ENCODE data around the gene ZNF319.

The ZNF319 gene

DNA sequence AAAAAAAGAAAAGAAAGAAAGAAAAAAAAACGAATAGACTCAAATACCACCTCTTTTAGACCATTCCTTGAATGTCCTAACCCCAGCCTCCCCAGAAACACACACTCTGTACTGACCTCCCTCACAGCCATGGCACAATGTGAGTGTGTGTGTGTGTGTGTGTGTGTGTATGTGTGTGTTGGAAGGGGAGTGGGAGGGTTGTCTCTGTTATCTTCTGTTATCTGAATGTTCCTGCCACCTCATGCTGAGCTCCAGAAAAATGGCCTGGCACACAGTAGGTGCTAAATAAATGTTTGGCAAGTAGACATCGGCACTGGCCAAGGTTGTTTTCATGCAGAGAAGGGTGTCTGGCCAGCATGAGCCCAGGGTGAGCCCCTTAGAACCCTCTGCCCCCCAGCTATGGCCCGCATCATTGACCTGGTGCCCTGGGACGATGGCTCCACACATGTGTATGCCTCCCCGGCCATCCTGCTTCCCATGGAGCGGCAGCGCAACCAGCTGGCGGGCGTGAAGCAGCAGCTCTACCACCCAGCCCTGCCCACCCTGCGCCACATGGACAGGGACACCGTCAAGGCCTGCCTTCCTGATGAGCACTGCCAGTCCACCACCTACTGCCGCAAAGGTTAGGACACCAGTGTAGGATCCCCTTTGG, 22.9 kb downstream of the ZNF319 start:
- DNase-seq (ENCODE audit: low read depth) = no peak

DNA sequence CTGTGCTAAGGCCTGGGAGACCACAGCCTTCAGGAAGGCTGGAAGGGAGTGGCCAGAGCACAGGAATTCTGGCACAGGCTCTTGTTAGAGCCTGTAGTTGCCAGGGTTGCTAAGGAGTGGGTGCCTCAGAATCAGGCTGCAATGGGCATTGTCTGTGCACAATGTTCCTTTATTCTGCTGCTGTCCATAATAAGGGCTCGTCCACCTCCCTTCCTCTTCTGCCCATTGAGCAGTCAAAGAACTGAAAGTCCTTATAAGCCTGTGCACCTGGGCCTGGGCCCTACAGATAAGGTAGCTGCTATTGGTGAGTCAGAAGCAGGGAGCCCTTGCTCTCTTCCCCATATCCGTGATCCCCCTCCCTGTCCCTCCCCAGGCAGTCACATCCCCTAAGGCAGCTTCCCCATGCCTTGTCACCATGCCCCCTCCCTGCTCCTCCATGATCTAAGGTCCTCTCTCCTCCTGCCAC, 24.1 kb downstream of the ZNF319 start:
- no peak for DNase-seq (ENCODE audit: low read depth)

DNA sequence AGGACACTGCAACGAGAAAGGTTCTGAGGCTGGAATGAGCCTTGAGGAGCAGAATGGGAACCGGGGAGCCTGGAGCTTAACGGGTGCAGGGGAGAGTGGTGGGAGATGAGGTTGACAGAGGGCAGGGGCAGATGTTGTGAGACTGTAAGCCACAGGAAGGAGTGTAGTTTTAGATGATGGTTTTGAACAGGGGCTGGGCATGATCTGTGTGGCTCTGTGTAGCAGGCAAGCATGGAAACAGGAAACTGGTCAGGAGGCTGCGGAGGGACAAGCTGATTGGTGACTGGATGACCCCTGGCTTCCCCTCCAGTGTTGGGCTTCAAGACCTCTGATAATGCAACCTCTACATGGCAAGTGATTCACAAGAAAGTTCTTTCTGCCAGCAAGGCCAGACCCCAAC, 28.2 kb downstream of the ZNF319 start:
- DNase-seq (ENCODE audit: low read depth) = no peak

DNA sequence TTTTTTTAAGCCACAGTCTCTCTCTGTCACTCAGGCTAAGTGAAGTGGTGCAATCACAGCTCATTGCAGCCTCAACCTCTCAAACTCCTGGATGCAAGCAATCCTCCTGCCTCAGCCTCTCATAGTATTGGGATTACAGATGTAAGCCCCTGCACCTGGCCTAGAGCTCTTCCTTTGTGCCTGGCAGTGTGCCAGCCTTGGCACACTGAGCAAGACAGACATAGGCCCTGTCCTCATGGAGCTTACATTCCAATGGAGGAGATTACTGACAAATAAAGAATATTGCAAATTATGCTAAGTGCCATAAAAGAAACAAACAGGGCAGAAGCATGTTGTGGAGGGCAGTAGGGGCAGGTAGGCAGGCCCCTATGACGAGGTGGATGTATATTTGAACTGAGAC, 28.6 kb downstream of the ZNF319 start:
- DNase-seq (ENCODE audit: low read depth) = no peak

DNA sequence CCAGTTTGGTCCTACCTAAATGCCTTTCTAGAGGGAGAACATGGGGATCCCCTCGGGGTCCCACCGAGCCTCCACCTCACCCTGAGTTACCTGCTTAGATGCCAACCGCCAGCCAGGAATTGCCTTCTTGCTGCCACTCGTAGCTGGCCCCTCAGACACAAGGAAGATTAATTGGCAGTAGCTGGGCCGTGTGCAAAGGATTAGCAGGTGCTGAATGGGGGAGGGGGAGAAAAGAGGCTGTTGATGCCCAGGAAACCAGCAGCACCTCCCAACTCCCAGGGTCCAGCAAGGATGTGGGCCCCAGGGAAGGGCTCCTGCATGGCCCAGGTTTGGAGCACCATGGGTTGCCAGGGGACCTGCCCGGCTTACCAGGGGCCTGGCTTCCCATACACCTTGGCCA, 29.5 kb downstream of the ZNF319 start, which contains the start of gene CNGB1:
TSS of gene CNGB1 (minus strand) at position 159 of the 400 bp plus-strand sequence. CDS start 3,842 bp downstream, outside the sequence.
- DNase-seq (ENCODE audit: low read depth) = no peak

DNA sequence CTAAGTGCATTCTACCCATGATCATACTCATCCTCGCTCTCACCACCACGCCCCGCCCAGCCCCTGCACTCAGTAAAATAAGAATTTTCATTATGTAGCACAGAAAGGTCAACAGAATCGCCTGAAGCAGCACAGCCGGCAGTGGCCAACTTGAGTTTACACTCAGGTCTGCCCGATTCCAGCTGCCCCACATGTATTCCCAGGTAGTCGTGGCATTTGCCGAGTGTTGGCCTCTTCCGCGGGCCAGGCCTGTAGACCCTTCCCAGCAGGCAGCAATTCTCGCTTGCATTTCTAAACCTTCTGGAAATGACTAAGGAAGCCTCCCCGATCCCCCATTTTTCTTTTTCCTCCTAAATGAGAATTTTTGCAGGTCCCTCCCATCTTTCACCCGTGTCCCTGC, 30.2 kb downstream of the ZNF319 start:
- no peak for DNase-seq (ENCODE audit: low read depth)

DNA sequence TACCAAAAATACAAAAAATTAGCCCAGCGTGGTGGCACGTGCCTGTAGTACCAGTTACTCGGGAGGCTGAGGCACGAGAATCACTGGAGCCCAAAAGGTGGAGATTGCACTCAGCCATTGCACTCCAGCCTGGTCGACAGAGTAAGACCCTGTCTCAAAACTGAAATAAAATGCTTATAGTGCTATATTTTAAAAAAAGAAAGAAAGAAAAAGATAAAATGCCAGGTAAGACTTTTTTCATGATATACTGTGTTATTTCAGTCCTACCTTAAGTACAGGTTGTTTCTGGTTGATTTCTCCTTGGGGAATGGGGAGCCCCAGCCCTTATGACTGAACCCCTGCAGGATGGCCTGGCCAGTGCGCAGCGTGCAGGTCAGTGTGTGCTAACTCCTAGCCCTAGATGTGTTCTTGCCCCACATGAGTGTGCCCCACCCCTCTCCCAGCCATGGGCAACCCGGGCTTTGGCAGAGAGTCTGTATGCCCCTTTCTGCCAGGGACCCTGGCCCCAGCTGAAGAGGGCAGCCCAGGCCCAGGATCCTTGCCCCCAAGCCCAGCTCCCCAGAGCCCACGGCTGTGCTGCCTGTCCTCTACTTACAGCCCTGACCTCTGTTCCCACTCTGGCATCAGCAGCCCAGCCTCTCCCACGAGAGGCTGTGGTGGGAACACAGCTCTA, 30.9 kb downstream of the ZNF319 start:
- DNase-seq (ENCODE audit: low read depth) = no peak

DNA sequence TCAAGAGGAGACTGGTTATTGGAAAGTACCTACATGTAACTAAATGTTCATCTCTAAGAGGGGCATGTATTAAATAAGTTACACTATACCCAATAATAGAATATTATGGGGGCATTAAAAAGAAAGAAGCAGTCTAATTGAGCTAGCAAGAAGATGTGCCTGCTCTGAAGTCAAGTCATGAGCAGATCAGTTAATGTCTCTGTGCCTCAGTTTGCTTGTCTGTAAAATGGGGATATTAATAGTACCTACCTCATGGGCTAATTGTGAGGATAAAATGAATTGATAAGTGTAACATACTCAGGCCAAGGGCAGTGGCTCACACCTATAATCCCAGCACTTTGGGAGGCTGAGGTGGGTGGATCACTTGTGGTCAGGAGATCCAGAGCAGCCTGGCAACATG, 32.6 kb downstream of the ZNF319 start:
- no peak for DNase-seq (ENCODE audit: low read depth)

DNA sequence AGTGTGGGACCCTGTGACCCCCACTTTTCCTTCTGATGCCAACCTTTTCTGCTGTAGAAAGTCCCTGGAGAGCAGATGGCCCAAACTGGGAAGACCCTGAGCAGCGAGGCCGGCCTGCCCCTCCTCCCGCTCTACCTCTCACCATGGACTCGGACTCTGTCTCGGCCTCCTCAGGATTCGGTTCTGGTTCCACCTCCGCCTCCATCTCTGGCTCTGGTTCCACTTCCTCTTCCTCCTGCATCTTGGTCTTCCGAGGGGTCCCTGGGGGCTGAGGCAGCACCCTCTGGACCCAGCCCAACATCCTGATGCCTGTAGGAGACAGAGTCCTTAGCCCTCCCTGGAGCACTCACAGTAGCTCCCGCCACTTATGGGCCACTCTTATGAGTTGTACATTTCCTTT, 33.5 kb downstream of the ZNF319 start:
- DNase-seq (ENCODE audit: low read depth) = no peak

DNA sequence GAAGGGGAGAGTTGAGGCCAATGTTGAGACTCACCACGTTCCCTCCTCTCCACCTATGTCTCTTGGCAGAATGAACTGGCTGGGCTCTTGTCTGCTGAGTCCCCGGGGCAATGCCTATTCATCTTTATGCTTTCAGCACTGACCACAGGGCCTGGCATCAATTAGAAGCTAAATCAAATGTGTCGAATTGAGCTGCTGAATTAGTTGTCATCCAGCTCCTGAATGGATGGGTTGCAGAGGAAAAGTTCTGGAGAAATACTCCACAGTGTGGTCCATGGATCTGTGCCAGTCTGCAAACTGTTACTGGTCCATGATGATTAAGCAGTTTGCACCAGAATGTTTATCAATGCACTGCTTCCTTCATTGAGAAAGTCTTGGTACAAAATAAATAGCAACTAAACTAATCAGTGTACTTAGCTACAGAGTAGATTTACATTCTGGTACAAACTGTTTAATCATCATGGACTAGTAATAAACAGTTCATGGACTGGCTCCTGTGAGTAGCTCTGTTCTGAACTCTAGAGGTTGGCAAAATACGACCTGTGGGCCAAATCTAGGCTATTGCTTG, 34.2 kb downstream of the ZNF319 start:
- no peak for DNase-seq (ENCODE audit: low read depth)

DNA sequence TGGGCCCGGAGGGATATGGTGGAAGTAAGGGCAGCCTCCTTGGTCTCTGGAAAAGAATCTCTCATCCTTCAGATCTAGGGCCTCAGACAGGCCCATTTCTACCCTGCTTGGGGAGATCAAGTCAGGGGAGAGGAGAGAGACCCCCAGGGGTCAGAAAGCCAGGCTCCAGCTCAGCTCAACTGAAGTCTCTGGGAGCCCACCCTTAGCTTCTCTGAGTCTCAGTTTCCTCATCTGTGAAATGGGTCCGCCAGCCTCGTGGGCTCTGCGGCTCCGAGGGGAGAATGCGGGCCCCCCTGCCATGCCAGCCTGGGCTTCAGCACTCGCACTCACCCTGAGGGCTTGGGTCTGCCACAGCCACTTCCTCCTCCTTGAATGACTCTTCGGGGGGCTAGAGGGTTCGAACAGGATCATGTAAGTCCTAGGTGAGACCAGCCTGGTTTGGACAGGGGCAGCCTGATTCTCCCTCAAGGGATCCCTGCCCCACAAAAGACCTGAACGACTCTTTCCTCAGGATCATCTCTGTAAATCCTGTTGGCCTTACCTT, 36.2 kb downstream of the ZNF319 start:
- DNase-seq (ENCODE audit: low read depth) = no peak

DNA sequence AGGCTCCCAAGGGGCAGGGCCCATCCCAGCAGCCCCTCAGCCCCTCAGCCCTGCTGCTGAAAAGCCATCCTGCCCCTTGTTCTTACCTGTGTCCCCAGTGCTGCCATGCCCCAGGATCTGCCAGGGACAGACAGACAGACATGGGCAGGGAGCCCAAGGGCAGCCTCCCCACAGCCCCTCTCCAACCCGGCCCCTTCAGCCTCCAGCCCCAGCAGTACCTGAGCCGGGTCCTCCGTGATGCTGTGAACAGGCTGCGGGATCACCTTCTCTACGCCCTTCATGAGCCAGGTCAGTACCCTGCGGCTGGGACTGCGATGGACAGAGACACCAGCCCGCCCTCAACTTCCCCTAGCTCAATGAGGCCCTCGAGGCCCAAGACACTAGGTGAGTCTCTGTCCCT, 37.7 kb downstream of the ZNF319 start:
- DNase-seq (ENCODE audit: low read depth) = no peak

DNA sequence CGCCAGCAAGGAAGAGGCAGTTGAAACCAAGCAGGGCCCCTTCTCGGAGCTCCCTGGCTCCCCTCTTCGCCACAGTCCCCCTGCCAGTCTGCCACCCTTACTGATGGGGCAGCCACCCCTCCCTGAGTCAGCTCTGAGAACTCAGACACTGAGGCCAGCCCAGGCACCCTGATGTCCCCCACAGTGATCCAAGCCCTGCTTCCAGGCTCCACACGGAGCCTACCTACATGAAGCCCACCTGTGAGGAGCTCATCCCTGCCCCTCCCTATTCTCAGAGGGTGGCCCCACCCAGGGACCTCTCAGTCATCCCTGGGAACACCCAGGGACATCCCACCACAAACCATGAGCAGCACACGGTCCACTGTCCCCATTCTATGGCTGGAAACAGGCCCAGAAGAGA, 38.4 kb downstream of the ZNF319 start:
- no peak for DNase-seq (ENCODE audit: low read depth)

DNA sequence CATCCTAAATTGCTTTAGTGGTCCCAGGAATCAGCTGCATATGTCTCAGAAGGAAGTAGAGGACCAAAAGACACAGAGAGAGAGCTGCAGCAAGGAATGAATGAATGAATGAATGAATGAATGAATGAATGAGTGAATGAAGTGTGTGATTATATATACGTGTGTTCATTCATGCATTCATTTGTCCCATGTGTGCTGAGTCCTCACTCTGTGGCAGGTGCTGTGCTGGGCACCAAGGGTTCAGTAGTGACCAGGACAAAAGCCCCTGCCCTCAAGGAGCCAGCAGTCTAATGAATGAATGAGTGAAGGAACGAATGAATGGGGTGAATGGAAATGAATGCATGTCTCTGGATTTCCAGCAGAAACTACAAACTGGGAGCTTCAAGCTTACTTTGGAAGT, 38.9 kb downstream of the ZNF319 start:
- DNase-seq (ENCODE audit: low read depth) = no peak

DNA sequence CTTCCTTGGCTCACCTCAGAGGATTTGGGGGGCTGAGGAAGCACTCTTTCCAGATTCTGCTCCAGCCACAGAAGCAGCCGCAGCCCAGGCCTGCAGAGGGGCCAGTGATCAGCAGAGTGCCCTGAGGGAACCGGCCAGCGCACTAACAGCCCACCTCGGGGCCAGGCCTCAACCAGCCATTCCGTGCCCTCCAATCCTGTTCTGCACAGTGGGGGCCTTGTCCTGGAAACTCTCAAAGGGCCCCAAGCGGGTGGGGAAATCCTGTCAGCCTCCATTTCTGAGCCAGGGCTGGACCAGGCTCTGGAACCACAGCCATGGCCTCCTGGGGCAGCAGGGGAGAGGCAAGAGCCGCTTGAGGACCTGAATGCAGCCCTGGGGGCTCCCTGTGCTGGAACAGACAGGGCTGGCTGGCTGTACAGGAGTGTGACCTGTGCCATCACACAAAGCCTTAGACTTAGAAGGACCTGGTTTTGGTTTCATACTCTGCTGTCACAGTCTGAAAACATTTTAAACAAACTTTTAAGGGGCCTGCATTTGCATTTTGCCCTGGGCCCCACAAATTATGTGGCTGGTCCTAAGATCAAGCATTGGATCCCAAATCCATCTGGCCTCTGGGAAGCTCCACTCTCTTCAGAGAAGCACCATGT, 39.5 kb downstream of the ZNF319 start:
- DNase-seq (ENCODE audit: low read depth) = no peak

DNA sequence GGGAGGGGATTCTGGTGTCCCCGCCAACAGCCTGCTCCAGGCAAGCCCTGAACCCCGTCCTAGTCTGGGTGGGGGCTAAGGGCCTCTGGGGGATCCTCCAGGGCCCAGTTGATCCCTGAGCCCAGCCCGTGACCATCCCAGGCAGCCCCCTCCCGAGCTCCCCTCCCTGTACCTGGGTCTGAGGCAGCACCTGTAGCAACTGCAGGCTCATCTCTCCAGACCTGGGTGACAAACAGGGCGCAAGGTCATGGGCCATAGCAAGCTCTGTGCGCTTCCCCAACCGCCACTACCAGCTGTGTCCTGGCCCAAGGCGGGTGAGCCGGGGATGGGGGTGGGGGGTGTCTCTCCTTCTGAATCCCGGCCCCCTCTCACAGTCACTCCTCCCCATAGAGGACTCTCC, 40.2 kb downstream of the ZNF319 start:
- no peak for DNase-seq (ENCODE audit: low read depth)

DNA sequence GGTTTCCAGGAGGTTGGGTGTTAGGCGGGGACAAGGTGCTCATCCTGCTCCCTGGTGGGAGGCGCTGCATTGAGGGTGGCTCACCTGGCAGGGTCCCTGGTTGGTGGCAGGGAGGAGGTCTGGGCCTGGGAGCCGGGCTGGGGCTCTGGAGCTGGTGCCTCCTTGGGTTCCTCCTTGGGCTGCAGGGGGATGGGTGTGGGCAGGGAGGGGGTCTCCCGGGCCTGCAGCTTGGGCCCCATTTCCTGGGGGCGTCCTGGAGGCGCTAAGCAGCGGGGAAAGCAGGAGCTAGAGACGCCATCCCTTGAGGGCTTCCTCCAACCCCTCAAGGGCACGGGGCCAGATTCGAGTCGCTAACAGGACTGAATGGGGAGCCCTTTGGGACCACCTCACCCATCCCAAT, 40.7 kb downstream of the ZNF319 start:
- no peak for DNase-seq (ENCODE audit: low read depth)

DNA sequence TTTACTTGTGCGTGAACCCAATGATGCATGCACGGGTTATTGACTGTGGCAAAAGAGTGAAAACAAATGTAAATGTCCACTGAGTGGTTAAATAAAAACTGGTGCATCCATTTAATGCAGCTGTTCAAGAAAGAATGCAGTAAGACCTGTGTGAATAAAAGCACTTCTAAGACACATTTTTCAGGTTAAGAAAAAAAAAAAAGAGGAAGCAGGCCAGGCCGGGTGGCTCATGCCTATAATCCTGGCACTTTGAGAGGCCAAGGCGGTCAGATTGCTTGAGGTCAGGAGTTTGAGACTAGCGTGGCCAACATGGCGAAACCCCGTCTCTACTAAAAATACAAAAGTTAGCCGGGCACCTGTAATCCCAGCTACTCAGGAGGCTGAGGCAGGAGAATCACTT, 41.4 kb downstream of the ZNF319 start:
- DNase-seq (ENCODE audit: low read depth) = no peak

DNA sequence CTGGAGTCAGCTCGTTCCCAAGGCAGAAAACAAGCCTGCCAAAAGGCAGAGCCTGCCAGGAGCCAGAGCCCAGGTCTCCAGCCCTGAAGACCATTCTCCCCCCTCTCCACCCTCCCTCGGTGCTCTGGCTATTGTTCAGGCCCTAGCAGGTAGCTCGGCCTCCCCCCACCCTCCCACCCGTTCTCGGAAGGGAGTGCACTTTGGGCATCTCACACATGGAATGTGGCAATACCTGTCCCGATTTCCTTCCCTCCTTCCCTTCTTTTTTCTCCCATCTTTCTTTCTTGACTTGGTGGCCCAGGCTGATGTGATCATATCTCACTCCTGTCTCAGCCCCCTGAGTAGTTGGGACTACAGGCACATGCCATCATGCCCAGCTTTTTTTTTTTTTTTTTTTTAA, 41.9 kb downstream of the ZNF319 start:
- no peak for DNase-seq (ENCODE audit: low read depth)

DNA sequence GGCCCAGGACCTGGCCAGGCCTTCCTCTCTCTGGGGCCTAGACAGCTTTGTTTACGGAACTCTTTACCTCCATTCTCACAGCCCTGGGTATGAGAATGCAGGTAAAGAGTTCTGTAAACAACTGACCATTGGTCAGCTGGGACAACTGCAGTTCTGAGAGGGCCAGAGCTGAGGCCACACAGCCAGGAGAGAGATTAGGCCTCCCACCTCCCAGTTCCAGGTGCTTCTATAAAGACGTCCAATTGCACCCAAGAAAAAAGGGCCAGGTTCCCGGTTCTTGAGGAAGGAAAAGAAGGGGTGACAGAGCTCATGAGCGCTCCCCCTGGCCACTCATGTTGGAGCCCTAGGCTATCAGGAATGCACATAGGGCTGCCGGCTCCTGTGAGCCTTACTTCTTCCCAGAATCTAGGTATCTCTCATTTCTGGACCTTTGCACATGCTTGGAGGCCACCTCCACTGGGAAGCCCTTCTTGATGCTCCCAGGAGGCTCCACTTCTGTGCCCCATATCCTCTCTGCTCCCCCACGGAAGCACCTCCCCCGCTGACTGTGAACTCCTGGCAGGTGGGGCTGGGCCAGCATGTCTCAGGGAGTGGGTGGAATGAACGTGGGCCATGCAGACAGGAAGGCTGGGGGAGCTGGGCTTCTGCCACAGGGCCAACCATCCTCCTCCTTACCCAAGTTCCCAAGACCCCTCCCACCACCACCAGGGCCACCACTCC, 42.6 kb downstream of the ZNF319 start:
- no peak for DNase-seq (ENCODE audit: low read depth)

DNA sequence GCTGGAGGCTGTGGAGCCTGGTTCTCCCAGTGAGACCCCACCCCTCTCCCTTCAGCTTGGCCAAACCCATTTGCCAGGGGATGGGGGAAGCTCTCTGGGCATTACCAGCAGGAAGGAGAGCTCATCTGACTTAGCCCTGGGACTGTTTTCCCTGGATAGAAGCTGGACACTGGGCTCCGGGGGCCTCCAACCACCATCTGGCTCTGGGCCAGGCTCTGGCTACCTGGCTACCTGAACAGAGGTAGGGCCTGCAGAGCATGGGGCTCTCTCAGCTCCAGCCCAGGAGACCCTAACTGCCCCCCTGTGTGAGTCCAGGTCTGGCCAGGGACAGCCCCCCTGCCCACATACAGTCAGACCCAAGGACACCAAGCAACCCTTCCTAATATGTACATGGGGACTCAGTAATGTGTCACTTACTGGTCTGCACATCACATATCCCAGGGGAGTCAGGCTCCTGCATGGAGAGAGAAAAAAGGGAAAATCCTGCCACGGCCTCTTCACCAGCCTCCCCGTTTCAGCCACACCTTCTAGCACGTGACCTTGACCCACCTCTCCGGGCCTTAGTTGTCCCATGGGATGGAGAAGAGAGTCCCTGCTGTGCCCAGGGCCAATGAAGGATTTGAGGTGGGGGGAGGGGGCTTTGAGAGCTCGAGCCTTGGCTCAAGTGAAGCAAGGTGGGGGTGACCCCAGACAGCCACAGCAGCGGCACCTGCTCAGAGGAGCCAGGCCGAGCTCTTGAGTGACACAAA, 43.4 kb downstream of the ZNF319 start:
- no peak for DNase-seq (ENCODE audit: low read depth)
